ENCODE measurements around the gene ARL6IP1.

Gene ARL6IP1

DNA sequence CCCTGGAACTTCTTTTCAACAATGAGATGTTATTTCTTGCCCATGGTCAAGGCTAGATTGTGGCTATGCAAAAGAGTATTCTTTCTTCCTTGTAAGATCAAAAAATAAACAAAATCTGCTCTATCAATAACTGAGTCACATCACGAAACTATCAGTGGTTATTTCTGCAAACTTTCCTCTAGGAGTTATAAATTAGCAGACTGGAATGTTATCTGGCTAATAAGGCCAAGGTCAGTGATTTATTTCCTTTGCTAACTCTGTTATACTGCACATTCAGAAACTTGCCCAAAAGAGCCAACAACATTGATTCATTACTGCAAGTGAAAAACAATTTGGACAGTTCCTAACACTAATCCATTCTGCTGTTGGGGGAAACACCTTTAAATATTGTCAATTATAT is 5.0 kb downstream of the ARL6IP1 start:
- ChIA-PET CTCF (no interaction called here), POLR2A (no interaction called here)
- TF ChIP-seq ZNF571 (tag by site-specific recombination; IDR thresholded peaks at IDR 0.05) (no peak), ZNF791 (tag by site-specific recombination; IDR thresholded peaks at IDR 0.05) (no peak), ZNF629 (tag by site-specific recombination; IDR thresholded peaks at IDR 0.05) (no peak), ZNF558 (tag by site-specific recombination; IDR thresholded peaks at IDR 0.05) (no peak)
- TF ChIP-seq, protein P1, sequence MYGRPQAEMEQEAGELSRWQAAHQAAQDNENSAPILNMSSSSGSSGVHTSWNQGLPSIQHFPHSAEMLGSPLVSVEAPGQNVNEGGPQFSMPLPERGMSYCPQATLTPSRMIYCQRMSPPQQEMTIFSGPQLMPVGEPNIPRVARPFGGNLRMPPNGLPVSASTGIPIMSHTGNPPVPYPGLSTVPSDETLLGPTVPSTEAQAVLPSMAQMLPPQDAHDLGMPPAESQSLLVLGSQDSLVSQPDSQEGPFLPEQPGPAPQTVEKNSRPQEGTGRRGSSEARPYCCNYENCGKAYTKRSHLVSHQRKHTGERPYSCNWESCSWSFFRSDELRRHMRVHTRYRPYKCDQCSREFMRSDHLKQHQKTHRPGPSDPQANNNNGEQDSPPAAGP (tag by site-specific recombination; IDR thresholded peaks at IDR 0.05): no peak
- Histone ChIP-seq H3K4me3 (ENCODE audit: low read depth, low read length) (no peak overlapping the region), H3K4me1 (ENCODE audit: control insufficient read depth, insufficient read depth, low read length) (peaks cover 7% of the 10 kb centered on the region; the same call in 1 of the 2 replicates), H3K9me3 (ENCODE audit: control insufficient read depth, insufficient read depth, low read depth, low read length) (no peaks in the 10 kb centered on the region), H3K36me3 (ENCODE audit: control insufficient read depth in 2 of 2, insufficient read depth in 1 of 2, low read length in 2 of 2) (peaks cover 42 to 74% of the 10 kb centered on the region in 2 experiments), H3K27ac (ENCODE audit: extremely low read depth, low read depth, low read length) (no peak overlapping the region)

DNA sequence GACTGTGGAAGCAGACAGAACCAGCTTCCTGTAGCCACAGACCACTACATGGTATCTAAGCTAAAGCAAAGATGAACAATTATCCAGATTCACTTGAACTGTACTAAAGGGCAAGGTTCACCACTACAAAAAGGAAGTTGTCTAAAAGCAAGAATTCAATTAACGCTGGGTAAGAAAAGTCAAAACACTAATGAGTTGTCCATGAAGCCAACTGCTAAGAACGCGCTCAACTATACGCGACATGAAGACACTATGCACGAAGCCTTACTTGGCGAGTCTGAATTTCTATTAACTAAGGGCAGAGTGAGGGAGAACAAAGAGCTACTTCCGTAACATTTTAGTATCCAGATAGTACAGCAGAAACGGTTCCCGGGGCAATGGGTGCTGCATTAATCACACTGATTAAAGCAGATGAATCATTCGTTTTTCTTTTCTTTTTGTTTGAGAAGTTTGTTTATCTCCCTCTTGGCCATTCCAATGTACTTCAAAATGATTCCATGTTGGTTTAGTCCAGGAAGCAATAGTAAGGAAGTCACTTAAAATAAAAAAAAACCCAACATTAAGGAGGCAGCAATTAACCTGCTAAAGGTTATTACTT is 8.4 kb downstream of the ARL6IP1 start:
- H3K4me3 ChIP-seq (ENCODE audit: low read depth, low read length): no peak overlapping the region
- no peaks in the 10 kb centered on the region for H3K4me1 ChIP-seq (ENCODE audit: control insufficient read depth, insufficient read depth, low read length)
- H3K27ac ChIP-seq (ENCODE audit: extremely low read depth, low read depth, low read length): no peak overlapping the region
- H3K36me3 ChIP-seq (ENCODE audit: control insufficient read depth in 2 of 2, insufficient read depth in 1 of 2, low read length in 2 of 2): peaks cover 44 to 78% of the 10 kb centered on the region in 2 experiments
- H3K9me3 ChIP-seq (ENCODE audit: control insufficient read depth, insufficient read depth, low read depth, low read length): no peaks in the 10 kb centered on the region
- POLR2A ChIA-PET: interaction anchor here (10.4 kb wide), 1 partner anchor 9 kb away, joined by 329 read pairs; the partner anchor contains the start of gene ARL6IP1
- CTCF ChIA-PET: no interaction called here
- no peak for TF ChIP-seq GLIS1 (tag by site-specific recombination; IDR thresholded peaks at IDR 0.05)
- TF ChIP-seq ZNF311 (tag by site-specific recombination; IDR thresholded peaks at IDR 0.05; ENCODE audit: borderline replicate concordance): no peak
- TF ChIP-seq BCL11A (tag by site-specific recombination; IDR thresholded peaks at IDR 0.05; ENCODE audit: low read depth): no peak
- TF ChIP-seq, protein P2, sequence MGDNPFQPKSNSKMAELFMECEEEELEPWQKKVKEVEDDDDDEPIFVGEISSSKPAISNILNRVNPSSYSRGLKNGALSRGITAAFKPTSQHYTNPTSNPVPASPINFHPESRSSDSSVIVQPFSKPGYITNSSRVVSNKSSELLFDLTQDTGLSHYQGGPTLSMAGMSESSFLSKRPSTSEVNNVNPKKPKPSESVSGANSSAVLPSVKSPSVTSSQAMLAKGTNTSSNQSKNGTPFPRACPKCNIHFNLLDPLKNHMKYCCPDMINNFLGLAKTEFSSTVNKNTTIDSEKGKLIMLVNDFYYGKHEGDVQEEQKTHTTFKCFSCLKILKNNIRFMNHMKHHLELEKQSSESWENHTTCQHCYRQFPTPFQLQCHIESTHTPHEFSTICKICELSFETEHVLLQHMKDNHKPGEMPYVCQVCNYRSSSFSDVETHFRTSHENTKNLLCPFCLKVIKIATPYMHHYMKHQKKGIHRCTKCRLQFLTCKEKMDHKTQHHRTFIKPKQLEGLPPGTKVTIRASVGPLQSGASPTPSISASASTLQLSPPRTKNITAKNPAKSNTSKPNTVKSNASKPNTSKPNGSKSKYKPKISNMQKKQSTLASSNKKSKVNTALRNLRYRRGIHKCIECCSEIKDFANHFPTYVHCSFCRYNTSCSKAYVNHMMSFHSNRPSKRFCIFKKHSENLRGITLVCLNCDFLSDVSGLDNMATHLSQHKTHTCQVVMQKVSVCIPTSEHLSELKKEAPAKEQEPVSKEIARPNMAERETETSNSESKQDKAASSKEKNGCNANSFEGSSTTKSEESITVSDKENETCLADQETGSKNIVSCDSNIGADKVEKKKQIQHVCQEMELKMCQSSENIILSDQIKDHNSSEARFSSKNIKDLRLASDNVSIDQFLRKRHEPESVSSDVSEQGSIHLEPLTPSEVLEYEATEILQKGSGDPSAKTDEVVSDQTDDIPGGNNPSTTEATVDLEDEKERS (tag by site-specific recombination; IDR thresholded peaks at IDR 0.05): no peak
- TF ChIP-seq ZNF155 (tag by site-specific recombination; IDR thresholded peaks at IDR 0.05): no peak
- no peak for TF ChIP-seq ZNF416 (tag by site-specific recombination; IDR thresholded peaks at IDR 0.05)
- no peak for TF ChIP-seq ZNF10 (tag by site-specific recombination; IDR thresholded peaks at IDR 0.05)
- TF ChIP-seq YY1 (tag by site-specific recombination; IDR thresholded peaks at IDR 0.05): no peak
- TF ChIP-seq SALL2 (tag by site-specific recombination; IDR thresholded peaks at IDR 0.05; ENCODE audit: borderline replicate concordance): no peak
- no peak for TF ChIP-seq ZNF404 (tag by site-specific recombination; IDR thresholded peaks at IDR 0.05)
- TF ChIP-seq, protein P3, sequence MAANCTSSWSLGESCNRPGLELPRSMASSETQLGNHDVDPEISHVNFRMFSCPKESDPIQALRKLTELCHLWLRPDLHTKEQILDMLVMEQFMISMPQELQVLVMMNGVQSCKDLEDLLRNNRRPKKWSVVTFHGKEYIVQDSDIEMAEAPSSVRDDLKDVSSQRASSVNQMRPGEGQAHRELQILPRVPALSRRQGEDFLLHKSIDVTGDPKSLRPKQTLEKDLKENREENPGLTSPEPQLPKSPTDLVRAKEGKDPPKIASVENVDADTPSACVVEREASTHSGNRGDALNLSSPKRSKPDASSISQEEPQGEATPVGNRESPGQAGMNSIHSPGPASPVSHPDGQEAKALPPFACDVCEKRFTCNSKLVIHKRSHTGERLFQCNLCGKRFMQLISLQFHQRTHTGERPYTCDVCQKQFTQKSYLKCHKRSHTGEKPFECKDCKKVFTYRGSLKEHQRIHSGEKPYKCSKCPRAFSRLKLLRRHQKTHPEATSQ (tag by site-specific recombination; IDR thresholded peaks at IDR 0.05): no peak
- no peak for TF ChIP-seq ZNF571 (tag by site-specific recombination; IDR thresholded peaks at IDR 0.05)
- TF ChIP-seq HOXD13 (CRISPR knock-in tag; IDR thresholded peaks at IDR 0.05; ENCODE audit: borderline replicate concordance): no peak
- no peak for TF ChIP-seq ZNF292 (tag by site-specific recombination; IDR thresholded peaks at IDR 0.05; ENCODE audit: borderline replicate concordance, low read depth)
- no peak for TF ChIP-seq SP3 (tag by site-specific recombination; IDR thresholded peaks at IDR 0.05)
